GM13977 (cell line): ENCODE data around the gene DIAPH1.
A peak's percentile ranks its signal among the peaks of the same experiment; 100 is the strongest.

ENCODE experiments used
- DNase-seq: peaks from one replicate; pipeline ENCODE4 v3.0.0; 2012; ENCODE audit warnings: low spot score
- CTCF ChIP-seq: IDR thresholded peaks from 2 replicates; pipeline ENCODE4 v1.5.1; 2012; ENCODE audit warnings: mild to moderate bottlenecking, control low read depth; ENCODE audit not compliant: insufficient read depth; ENCODE audit errors: extremely low read depth, missing control alignments
- in situ Hi-C: fragments of 300-500 bp; cut with MboI; formaldehyde crosslinking; loops from one replicate; pipeline ENCODE4 v1.12.0; 2022; ENCODE audit warnings: low sequenced_read_pairs, low pct_unique_long_range_greater_than_20kb, mixed read lengths, inconsistent platforms; ENCODE audit not compliant: unreplicated experiment

The DIAPH1 gene

GRCh38 chr5:141640051-141640415, 21.2 kb upstream of the DIAPH1 start:
- DNase-seq: no peak
- TF ChIP-seq CTCF: no peak
- in situ Hi-C loops: no loop called here

GRCh38 chr5:141639357-141640050, 20.7 kb upstream of the DIAPH1 start:
- DNase-seq: no peak
- no peak for TF ChIP-seq CTCF
- in situ Hi-C loops: no loop called here

- TF ChIP-seq CTCF: no peak
- in situ Hi-C loops: no loop called here
- no peak for DNase-seq
These were observed 20.0 kb upstream of the DIAPH1 start for GRCh38 chr5:141638771-141639170.

GRCh38 chr5:141637767-141638419, 19.1 kb upstream of the DIAPH1 start:
- in situ Hi-C loops: no loop called here
- TF ChIP-seq CTCF: peak; percentile 66
- peak; percentile 75 for DNase-seq

GRCh38 chr5:141637123-141637766, 18.4 kb upstream of the DIAPH1 start:
- DNase-seq: peak; percentile 59
- in situ Hi-C loops: no loop called here
- no peak for TF ChIP-seq CTCF

GRCh38 chr5:141636413-141637122, 17.8 kb upstream of the DIAPH1 start, which contains the start of the genes HDAC3 and RELL2:
HDAC3 (minus strand) TSS chr5:141636849; CDS start chr5:141636790, 59 bp downstream.
RELL2 (plus strand) TSS chr5:141636997; CDS start chr5:141638226, 1,229 bp downstream.
- peak; percentile 98 for DNase-seq
- TF ChIP-seq CTCF: no peak
- in situ Hi-C loops: no loop called here
